KOPT-K1 (cell line): ENCODE data around the gene FAM98A.

Source experiments
- H3K27ac ChIP-seq: fragments of 200-600 bp; sonication (generic); 2 replicates; pipeline ENCODE4 v1.5.1; 2016; ENCODE audit warnings: antibody characterized with exemption, mild to moderate bottlenecking, low read depth, low read length; ENCODE audit not compliant: poor library complexity, severe bottlenecking
- H3K36me3 ChIP-seq: fragments of 200-600 bp; sonication (generic); 2 replicates; pipeline ENCODE4 v1.5.1; 2017; ENCODE audit warnings: antibody characterized with exemption, mild to moderate bottlenecking, low read length, moderate library complexity; ENCODE audit not compliant: insufficient read depth
- H3K9me3 ChIP-seq: fragments of 200-600 bp; sonication (generic); 2 replicates; pipeline ENCODE4 v1.5.1; 2017; ENCODE audit warnings: antibody characterized with exemption, low read length, mild to moderate bottlenecking; ENCODE audit not compliant: insufficient read depth, poor library complexity, severe bottlenecking

FAM98A gene

DNA sequence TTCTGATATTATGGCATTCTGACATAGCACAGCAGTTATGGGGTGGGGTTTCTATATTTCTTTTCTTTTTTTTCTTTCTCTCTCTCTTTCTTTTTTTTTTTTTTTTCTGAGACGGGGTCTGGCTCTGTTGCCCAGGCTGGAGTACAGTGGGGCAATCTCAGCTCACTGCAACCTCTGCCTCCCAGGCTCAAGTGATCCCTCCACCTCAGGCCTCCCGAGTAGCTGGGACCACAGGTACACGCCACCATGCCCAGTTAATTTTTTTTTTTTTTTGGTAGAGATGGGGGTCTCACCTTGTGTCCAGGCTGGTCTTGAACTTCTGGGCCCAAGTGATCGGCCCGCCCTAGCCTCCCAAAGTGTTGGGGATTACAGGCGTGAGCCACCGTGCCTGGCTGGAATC lies 7.5 kb upstream of the FAM98A start:
- Histone ChIP-seq H3K9me3 (peaks cover 8% of the 10 kb centered on the region), H3K36me3 (no peaks in the 10 kb centered on the region), H3K27ac (no peak overlapping the region)

DNA sequence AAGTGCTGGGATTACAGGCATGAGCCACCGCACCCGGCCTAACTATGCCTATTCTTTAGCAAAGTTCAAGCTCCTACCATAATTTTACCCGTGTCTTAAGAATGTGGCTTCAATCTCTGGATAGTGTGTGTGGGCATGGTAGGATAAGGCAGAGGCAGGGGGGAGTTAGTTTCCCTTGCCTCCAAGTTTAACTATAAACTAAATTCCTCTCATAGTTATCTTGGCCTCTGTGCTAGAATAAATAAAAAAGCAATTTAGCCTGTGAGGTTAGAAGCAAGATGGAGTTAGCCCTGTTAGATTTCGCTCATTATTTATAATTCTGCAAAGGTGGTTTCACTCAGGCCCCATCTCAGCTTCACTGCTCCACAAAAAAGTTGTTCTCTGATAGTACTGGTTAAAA lies 7.0 kb upstream of the FAM98A start:
- Histone ChIP-seq H3K9me3 (peaks cover 4% of the 10 kb centered on the region), H3K27ac (no peak overlapping the region), H3K36me3 (no peaks in the 10 kb centered on the region)

DNA sequence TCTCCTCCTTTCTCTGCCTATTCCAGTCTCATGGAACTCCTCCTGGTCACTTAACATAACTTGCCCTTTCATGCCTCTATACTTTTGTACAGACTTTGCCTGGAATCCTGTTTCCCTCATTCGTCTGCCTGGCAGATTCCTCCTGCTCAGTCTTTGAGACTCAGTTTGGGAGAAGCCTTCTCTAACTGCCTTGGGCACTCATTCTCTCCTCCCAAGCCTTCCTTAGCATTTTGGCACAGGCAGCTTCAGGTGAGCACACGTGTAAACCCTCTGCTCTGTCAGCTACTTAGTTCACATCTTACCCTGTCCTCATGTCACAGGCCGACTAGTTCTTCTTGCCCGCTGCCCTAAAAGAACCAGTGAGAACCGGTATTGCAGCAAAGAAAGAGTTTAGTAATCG lies 6.0 kb upstream of the FAM98A start:
- Histone ChIP-seq H3K36me3 (no peaks in the 10 kb centered on the region), H3K27ac (no peak overlapping the region), H3K9me3 (peaks cover 4% of the 10 kb centered on the region)

DNA sequence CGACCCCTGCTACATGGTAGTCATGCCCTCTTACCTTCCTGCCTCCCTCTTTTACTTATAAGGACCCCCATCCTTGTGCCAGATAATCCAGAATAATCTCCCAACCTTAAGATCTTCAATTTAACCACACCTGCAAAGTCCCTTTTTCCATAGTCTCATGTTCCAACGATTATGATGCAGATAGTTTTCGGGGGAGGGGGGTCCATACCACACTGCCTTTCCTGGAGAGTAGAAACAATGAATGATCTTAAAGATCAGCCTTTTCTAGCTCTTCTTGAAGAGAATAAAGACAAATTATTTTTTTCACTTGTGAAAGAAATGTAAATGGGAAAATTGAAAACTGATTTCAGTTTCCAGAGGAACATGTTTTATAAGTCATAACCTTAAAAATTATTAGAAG lies 4.3 kb upstream of the FAM98A start:
- Histone ChIP-seq H3K9me3 (no peaks in the 10 kb centered on the region), H3K27ac (no peak overlapping the region), H3K36me3 (no peaks in the 10 kb centered on the region)

DNA sequence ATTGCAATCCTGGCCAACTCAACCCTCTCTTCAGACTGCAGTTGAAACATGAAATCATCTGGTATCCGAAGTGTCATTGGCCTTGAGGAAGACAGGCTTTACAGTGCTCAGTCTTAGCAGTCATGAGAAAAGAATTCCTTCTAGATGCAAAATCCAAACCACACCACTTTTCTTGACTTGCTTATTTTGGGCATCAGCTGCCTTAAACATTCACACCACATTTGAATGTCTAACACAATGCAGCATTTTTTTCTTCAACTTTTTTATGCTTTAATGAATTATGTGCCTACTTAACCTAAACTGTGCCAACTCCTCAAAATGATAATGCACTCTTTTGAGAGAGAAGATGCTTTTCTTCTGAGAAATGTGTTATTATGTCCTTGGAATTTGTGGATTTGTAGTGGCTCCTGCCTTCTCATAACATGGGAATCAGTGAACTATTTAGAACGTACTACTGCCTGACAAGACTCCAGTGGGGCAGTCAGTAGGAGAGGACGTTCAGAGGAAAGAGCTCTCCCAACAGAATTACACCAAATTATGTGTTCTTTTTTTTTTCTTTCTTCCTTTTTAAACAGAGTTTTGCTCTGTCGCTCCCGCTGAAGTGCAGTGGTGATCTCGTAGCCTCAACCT lies 3.2 kb upstream of the FAM98A start:
- Histone ChIP-seq H3K9me3 (no peaks in the 10 kb centered on the region), H3K27ac (no peak overlapping the region)

DNA sequence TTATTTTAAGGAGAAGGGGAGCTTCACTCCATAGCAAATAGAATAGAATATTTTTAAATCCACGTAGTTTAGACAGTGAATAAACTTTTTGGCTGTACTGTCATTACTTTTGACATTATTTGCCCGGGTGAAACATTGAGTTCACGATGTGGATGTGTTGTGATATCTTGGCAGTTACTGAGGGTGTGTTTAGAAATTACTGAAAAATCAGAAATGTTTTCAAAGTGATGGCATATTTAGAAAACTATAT lies 769 bp upstream of the FAM98A start:
- Histone ChIP-seq H3K9me3 (no peaks in the 10 kb centered on the region), H3K27ac (peak overlapping the region; percentile 74), H3K36me3 (peaks cover 6% of the 10 kb centered on the region)

More for the DNA sequence above, 3.2 kb upstream of the FAM98A start:
- H3K36me3 ChIP-seq: no peaks in the 10 kb centered on the region

DNA sequence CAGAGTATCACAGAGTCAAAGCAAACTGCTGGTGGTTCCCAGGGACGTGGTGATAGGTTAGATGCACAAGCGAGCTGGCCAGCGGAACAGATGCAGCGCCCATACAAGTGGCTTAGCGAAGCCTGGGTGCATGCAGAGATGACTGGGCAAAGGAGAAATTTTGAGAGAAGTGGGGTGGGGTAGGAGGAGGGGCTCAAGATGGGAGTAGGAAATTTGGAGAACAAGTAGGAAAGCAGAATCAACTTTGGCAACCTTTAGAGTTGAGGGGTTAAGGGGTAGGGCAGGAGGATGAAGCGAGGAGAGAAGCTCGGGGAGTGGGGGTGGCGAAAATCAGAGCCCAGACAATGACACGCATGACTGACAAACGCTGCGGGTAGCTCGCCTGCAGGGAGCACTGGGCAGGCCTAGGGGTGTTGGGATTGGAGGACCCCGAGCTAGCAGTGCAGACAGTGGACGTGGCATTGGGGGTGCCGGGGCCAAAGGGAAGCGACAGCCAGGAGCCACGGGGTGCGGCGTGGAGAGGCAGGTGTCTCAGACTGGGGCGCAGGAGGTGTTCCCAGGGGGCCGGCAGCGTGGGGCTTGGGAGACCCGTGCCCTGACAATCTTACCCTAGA lies 431 bp downstream of the FAM98A start:
- no peaks in the 10 kb centered on the region for H3K9me3 ChIP-seq
- H3K27ac ChIP-seq: peak overlapping the region; percentile 74
- H3K36me3 ChIP-seq: peaks cover 16% of the 10 kb centered on the region

DNA sequence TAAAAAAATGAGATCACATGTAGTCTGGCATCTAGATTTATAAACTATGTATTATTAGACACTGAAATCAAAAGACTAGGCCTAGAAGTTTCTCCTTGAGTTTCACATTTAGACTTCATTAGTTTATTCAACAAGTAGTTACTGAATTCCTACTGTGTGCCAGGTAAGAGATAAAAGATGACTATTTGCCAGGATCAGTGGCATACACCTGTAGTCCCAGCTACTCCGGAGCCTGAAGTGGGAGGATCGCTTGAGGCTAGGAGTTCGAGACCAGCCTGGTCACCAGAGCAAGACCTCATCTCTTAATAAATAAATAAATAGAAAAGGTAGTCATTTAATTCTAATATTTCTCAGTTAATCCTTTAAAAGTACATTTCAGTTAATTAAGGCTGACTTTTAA lies 2.1 kb downstream of the FAM98A start:
- Histone ChIP-seq H3K9me3 (no peaks in the 10 kb centered on the region), H3K36me3 (peaks cover 32% of the 10 kb centered on the region), H3K27ac (no peak overlapping the region)

DNA sequence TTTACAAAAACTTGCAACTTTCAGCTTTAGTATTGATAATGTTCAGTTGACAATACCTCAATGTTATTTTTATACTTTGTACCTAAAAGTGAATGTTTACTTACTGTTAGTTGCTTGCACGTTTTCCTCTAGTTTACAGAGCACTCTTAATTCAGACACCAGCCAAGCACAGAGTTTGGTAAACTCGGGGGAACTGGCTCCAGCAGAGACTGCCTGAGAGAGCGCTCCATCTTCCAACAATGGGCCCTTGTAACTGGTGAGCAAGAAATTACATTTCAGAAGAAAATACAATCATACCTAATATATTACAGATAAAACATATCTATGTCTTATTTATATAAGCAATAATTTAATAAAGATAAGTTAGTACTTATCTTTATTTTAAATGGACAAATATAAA lies 3.7 kb downstream of the FAM98A start:
- Histone ChIP-seq H3K9me3 (no peaks in the 10 kb centered on the region), H3K27ac (no peak overlapping the region), H3K36me3 (peaks cover 49% of the 10 kb centered on the region)

DNA sequence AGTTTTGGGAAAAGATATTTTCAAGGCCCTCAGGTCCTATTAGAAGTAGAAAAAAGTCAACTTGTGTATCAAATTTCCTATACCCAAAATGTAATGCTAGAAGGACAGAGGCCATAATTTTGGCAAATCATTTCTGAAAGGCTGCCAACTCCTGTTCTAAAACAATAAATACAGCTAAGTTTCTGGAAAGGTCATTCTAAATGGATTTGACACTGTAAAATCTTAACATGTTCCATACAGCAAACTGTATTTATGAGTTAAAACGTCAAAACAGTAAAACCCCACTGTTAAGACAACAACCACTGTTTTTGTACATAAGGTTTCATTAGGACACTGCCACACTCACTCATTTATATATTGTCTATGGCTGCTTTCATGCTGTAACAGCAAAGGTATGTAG lies 9.7 kb downstream of the FAM98A start:
- peaks cover 91% of the 10 kb centered on the region for H3K36me3 ChIP-seq
- H3K27ac ChIP-seq: no peak overlapping the region

DNA sequence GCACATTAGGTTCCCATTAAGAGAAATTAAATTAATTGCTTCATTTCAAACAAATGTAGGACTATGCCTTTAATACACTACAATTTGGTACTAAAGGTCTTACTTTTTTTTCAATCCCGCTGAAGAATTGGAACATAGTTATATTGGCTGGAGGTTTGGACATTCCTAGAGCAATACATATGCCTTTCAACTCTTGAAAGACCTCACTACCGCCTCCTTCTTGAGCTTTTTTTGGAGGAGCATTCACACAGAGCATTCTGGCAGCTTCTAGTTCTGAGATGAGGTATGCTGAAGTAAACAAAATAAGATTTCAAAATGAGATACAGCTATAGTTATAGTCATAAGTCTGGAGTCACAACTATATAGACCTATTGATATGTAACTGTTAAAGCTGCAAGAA lies 10.9 kb downstream of the FAM98A start:
- Histone ChIP-seq H3K27ac (no peak overlapping the region), H3K36me3 (peaks cover 91% of the 10 kb centered on the region), H3K9me3 (no peaks in the 10 kb centered on the region)

More for the DNA sequence above, 9.7 kb downstream of the FAM98A start:
- H3K9me3 ChIP-seq: no peaks in the 10 kb centered on the region

DNA sequence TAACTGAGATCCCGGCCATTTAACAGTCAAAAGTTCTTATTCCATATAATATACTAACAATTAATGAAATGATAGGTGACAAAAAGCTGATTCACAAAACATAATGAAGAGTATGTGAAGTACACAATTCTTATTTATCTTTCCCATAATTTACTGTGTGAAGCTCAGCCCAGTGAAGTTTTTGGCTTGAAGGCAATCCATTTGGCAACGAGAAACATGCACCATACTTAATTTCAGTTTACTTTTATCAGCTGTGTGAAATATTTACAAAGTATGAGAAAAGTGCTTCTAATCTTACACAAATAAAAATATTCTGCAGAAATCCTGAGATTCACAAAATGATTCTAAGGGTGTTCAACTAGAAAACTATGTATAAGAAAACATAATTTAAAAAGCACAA lies 12.3 kb downstream of the FAM98A start:
- Histone ChIP-seq H3K36me3 (peaks cover 77% of the 10 kb centered on the region), H3K27ac (no peak overlapping the region), H3K9me3 (no peaks in the 10 kb centered on the region)

DNA sequence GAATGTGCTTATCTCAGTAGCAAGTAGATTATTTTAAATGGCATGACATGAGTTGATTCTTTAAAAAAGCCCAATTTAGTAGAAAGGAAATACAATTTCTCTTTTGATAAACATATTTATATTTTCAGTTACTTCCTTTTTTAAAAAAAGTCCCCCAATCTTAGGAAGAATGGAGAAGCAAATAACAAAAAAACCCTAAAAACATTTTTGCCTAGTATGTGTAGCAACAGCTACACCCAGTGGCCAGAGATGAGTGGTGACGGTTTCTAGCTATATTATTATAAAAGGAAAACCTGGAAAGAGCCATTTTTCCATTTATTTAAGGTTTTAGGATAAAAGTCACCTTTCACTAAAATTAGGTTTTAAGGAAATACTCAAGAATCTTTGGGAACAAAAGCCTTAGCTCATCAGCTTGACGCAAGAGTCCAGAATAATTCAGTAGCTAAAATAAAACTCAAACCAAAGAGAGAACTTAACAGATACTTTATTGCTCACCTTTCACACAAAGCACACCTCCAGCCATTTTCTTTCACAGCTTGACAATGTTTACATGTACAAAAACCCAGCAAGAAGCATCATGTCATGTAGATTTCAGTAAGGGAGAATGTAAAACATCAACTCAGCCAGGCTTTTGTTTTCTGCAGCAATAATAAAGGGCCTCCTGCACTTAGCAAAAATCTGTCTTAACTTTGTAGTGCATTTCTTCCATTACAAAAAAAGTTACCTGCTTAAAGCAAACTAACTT lies 15.7 kb downstream of the FAM98A start:
- Histone ChIP-seq H3K36me3 (peaks cover 49% of the 10 kb centered on the region), H3K9me3 (no peaks in the 10 kb centered on the region), H3K27ac (no peak overlapping the region)

DNA sequence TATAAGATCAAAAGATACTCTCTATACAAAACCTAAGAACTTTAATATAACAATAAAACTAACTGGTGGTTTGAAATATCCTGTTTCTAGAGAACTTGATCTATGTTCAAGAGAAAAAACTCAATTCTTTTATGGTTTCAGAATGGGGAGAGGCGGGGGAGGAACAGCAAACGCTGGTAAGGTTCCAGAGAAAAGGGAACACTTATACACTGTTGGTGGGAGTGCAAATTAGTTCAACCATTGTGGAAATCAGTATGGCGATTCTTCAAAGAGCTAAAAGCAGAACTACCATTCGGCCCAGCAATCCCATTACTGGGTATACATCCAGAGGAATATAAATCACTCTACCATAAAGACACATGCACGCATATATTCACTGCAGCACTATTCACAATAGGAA lies 17.2 kb downstream of the FAM98A start:
- Histone ChIP-seq H3K27ac (no peak overlapping the region), H3K36me3 (peaks cover 35% of the 10 kb centered on the region), H3K9me3 (no peaks in the 10 kb centered on the region)

DNA sequence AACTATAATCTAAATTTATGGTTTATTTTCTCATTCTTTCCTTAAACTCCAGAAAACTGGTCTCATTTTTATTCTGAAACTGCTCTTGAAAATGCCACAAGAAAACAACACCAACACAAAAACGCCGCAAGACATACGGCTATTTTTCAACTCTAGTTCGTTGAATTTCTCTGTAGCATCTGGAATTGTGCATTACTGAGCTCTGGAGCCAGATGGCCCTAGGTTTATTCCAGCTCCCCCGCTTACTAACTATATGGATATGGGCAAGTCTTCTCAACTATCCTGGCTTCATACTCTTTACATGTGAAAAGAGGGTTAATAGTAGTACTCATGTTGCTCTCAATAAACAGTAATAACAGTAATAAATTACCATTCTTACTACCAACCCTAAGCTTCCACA lies 19.9 kb downstream of the FAM98A start:
- H3K27ac ChIP-seq: no peak overlapping the region
- H3K36me3 ChIP-seq: peaks cover 9% of the 10 kb centered on the region
- no peaks in the 10 kb centered on the region for H3K9me3 ChIP-seq

DNA sequence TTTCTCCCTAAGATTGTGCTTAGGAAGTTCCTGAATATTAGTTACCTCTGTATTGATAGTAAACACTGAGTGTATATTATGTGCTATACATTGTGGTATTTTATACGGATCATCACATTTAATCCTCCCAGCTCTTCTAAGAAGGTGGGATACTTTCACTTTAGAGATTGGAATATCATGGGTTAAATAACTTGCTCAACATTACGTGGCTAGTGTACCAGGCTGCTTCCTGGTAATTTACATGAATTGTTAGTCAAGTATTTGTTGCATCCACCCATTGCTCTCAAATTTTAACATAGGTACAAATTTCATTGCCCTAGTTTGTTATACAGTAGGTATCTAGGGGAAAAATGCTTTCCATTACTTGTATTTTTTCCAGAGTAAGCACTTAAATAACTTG lies 21.4 kb downstream of the FAM98A start:
- Histone ChIP-seq H3K36me3 (no peaks in the 10 kb centered on the region), H3K27ac (no peak overlapping the region), H3K9me3 (no peaks in the 10 kb centered on the region)
